Measurements from ENCODE around the gene CHMP6. TPM values are rescaled to one million over a fixed set of nuclear protein-coding genes. Genes with fewer than 3 reads are reported as not detected.
A peak's percentile ranks its signal among the peaks of the same experiment; 100 is the strongest.

The CHMP6 gene
- total and polyA plus RNA-seq, 9 of the 15 experiments (the other 6 are each of a cell fraction or from before 2014, with no cell fraction given) = 0.25 to 30.4 (median 13.4) TPM

- TF ChIP-seq ZNF263 (CRISPR knock-in tag; IDR thresholded peaks at IDR 0.05; ENCODE audit: borderline replicate concordance) (peak; percentile 42; the same call in 1 of the 2 replicates), CHD1 (IDR thresholded peaks at IDR 0.05; ENCODE audit: low read length) (peak; percentile 32), HNRNPLL (IDR thresholded peaks at IDR 0.05; ENCODE audit: low read depth, low read length, poor library complexity, severe bottlenecking) (no peak), DACH1 (IDR thresholded peaks at IDR 0.05; ENCODE audit: partially characterized antibody) (no peak), TBP (optimal IDR thresholded peaks at IDR 0.05; ENCODE audit: low read depth, low read length) (peak; percentile 76), ZBTB5 (IDR thresholded peaks at IDR 0.05) (no peak), HMG20A (CRISPR knock-in tag; conservative IDR thresholded peaks at IDR 0.05) (no peak), ATF6 (CRISPR knock-in tag; IDR thresholded peaks at IDR 0.05) (0 out of 2 replicates have a peak, but pooled peaks have one; percentile 76), POLR3G (IDR thresholded peaks at IDR 0.05; ENCODE audit: extremely low read depth, insufficient read length, insufficient replicate concordance) (no peak), DPF2 (IDR thresholded peaks at IDR 0.05) (no peak), NFIX (CRISPR knock-in tag; IDR thresholded peaks at IDR 0.05; ENCODE audit: low read depth) (no peak), CBX3 (IDR thresholded peaks at IDR 0.05; ENCODE audit: borderline replicate concordance in 1 of 2, low read length in 2 of 2) (no peak), ZNF695 (CRISPR knock-in tag; IDR thresholded peaks at IDR 0.05) (no peak), CTCFL (IDR thresholded peaks at IDR 0.05; ENCODE audit: borderline replicate concordance, insufficient read depth, low read depth, low read length, poor library complexity, severe bottlenecking) (no peak), VEZF1 (CRISPR knock-in tag; IDR thresholded peaks at IDR 0.05) (peak; percentile 65), LCOR (CRISPR knock-in tag; IDR thresholded peaks at IDR 0.05) (no peak), ZFP30 (CRISPR knock-in tag; IDR thresholded peaks at IDR 0.05; ENCODE audit: borderline replicate concordance) (no peak), RBM39 (optimal IDR thresholded peaks at IDR 0.05; ENCODE audit: low read depth, low read length) (peak; percentile 54), SNRNP70 (optimal IDR thresholded peaks at IDR 0.05; ENCODE audit: low read depth, low read length) (no peak), CXXC5 (CRISPR knock-in tag; IDR thresholded peaks at IDR 0.05) (peak; percentile 61)
These were observed 26.6 kb downstream of the CHMP6 start (continued) for GRCh38 chr17:81018044-81018802.
